Glomerular endothelial cell (primary cell): ENCODE measurements around the gene RCAN2. TPM values are rescaled to one million over a fixed set of nuclear protein-coding genes. Genes with fewer than 3 reads are reported as not detected.

Experiments
- DNase-seq: peaks from one replicate; pipeline ENCODE4 v3.0.0-alpha.2; 2011; ENCODE audit warnings: low read depth, low spot score; ENCODE audit errors: extremely low read depth
- total RNA-seq: library from RNA; depleted of rRNA; stranded (reverse); fragments of >200 nt; gene quantifications from 2 replicates; pipeline ENCODE4 v1.2.3, GENCODE V29; 2015

RCAN2 gene
- total RNA-seq, 1 donor from 2014 or later: 5.7 TPM

GRCh38 chr6:46265373-46265772 lies 225.9 kb downstream of the RCAN2 start:
- DNase-seq: no peak

- DNase-seq: peak; percentile 50
Measured at GRCh38 chr6:46263707-46264086, 227.6 kb downstream of the RCAN2 start.

GRCh38 chr6:46262928-46263706 lies 228.1 kb downstream of the RCAN2 start:
- no peak for DNase-seq

GRCh38 chr6:46258249-46258648 lies 233.0 kb downstream of the RCAN2 start:
- DNase-seq: no peak

- DNase-seq: no peak
Measured at GRCh38 chr6:46255528-46255927, 235.7 kb downstream of the RCAN2 start.

GRCh38 chr6:46254946-46255345 lies 236.3 kb downstream of the RCAN2 start:
- no peak for DNase-seq

- no peak for DNase-seq
Measured at GRCh38 chr6:46254331-46254730, 236.9 kb downstream of the RCAN2 start.

- DNase-seq: no peak
Measured at GRCh38 chr6:46251583-46252339, 239.5 kb downstream of the RCAN2 start.

GRCh38 chr6:46248143-46248542 lies 243.1 kb downstream of the RCAN2 start:
- DNase-seq: no peak

- no peak for DNase-seq
Measured at GRCh38 chr6:46246727-46247126, 244.5 kb downstream of the RCAN2 start.

- DNase-seq: no peak
Measured at GRCh38 chr6:46246081-46246480, 245.2 kb downstream of the RCAN2 start.

- no peak for DNase-seq
Measured at GRCh38 chr6:46244670-46245069, 246.6 kb downstream of the RCAN2 start.

- DNase-seq: no peak
Measured at GRCh38 chr6:46243754-46244153, 247.5 kb downstream of the RCAN2 start.

GRCh38 chr6:46242921-46243320 lies 248.3 kb downstream of the RCAN2 start:
- no peak for DNase-seq

- DNase-seq: no peak
Measured at GRCh38 chr6:46240866-46241565, 250.2 kb downstream of the RCAN2 start.

- no peak for DNase-seq
Measured at GRCh38 chr6:46236752-46237151, 254.5 kb downstream of the RCAN2 start.

GRCh38 chr6:46235242-46235641 lies 256.0 kb downstream of the RCAN2 start:
- no peak for DNase-seq

GRCh38 chr6:46234700-46235099 lies 256.5 kb downstream of the RCAN2 start:
- no peak for DNase-seq

- DNase-seq: no peak
Measured at GRCh38 chr6:46234156-46234556, 257.1 kb downstream of the RCAN2 start.

- no peak for DNase-seq
Measured at GRCh38 chr6:46233129-46233528, 258.1 kb downstream of the RCAN2 start.

- DNase-seq: no peak
Measured at GRCh38 chr6:46222286-46222685, 269.0 kb downstream of the RCAN2 start.
